HG03064 (cell line): ENCODE measurements around the gene CCNG2.

Experiments
- ATAC-seq: cut with Tn5 transposase; IDR thresholded peaks from one replicate; pipeline ENCODE4 v1.9.1; 2021; ENCODE audit warnings: low read depth; ENCODE audit not compliant: unreplicated experiment

The CCNG2 gene

GRCh38 chr4:77174426-77174825, 17.4 kb downstream of the CCNG2 start:
- no peak for ATAC-seq

- ATAC-seq: no peak
Observed at GRCh38 chr4:77175201-77175611, 18.2 kb downstream of the CCNG2 start.

GRCh38 chr4:77176640-77177039, 19.6 kb downstream of the CCNG2 start:
- ATAC-seq: no peak

- ATAC-seq: no peak
Observed at GRCh38 chr4:77177199-77177598, 20.2 kb downstream of the CCNG2 start.

GRCh38 chr4:77178560-77178959, 21.6 kb downstream of the CCNG2 start:
- ATAC-seq: no peak

- ATAC-seq: no peak
Observed at GRCh38 chr4:77179519-77179918, 22.5 kb downstream of the CCNG2 start.

- ATAC-seq: no peak
Observed at GRCh38 chr4:77181720-77182119, 24.7 kb downstream of the CCNG2 start.

- ATAC-seq: no peak
Observed at GRCh38 chr4:77183777-77184420, 26.9 kb downstream of the CCNG2 start.

GRCh38 chr4:77184974-77185373, 28.0 kb downstream of the CCNG2 start:
- ATAC-seq: no peak

- ATAC-seq: no peak
Observed at GRCh38 chr4:77185686-77186085, 28.7 kb downstream of the CCNG2 start.

- no peak for ATAC-seq
Observed at GRCh38 chr4:77187322-77187721, 30.3 kb downstream of the CCNG2 start.

GRCh38 chr4:77188498-77189220, 31.7 kb downstream of the CCNG2 start:
- ATAC-seq: no peak

- no peak for ATAC-seq
Observed at GRCh38 chr4:77189412-77189811, 32.4 kb downstream of the CCNG2 start.

GRCh38 chr4:77190053-77190452, 33.0 kb downstream of the CCNG2 start:
- ATAC-seq: no peak

- no peak for ATAC-seq
Observed at GRCh38 chr4:77193046-77193445, 36.0 kb downstream of the CCNG2 start.

GRCh38 chr4:77193511-77194102, 36.6 kb downstream of the CCNG2 start:
- peak; percentile 88 for ATAC-seq

- no peak for ATAC-seq
Observed at GRCh38 chr4:77194366-77194765, 37.4 kb downstream of the CCNG2 start.

GRCh38 chr4:77194989-77195388, 38.0 kb downstream of the CCNG2 start:
- ATAC-seq: no peak

- no peak for ATAC-seq
Observed at GRCh38 chr4:77196866-77197265, 39.9 kb downstream of the CCNG2 start.

GRCh38 chr4:77197361-77197760, 40.4 kb downstream of the CCNG2 start:
- ATAC-seq: no peak

GRCh38 chr4:77197831-77198230, 40.8 kb downstream of the CCNG2 start:
- no peak for ATAC-seq

GRCh38 chr4:77199276-77199675, 42.3 kb downstream of the CCNG2 start:
- no peak for ATAC-seq
